NB4 (cell line): ENCODE results near the gene HYCC2.

Source experiments
- CTCF ChIP-seq: IDR thresholded peaks from one replicate; pipeline ENCODE4 v1.5.1; 2012; ENCODE audit warnings: low read depth, low read length
- MAX ChIP-seq: IDR thresholded peaks from 2 replicates; pipeline ENCODE4 v1.6.1; 2011; ENCODE audit warnings: low read depth, low read length
- MYC ChIP-seq: IDR thresholded peaks from 2 replicates; pipeline ENCODE4 v1.6.1; 2011; ENCODE audit warnings: low read depth, low read length
- POLR2A ChIP-seq: IDR thresholded peaks from 2 replicates; pipeline ENCODE4 v1.6.1; 2011; ENCODE audit warnings: mild to moderate bottlenecking; ENCODE audit not compliant: insufficient read length; ENCODE audit errors: extremely low read depth

GRCh38 chr2:201114846-201115245, 43.4 kb upstream of the HYCC2 start:
- TF ChIP-seq CTCF (no peak), POLR2A (no peak), MAX (no peak), MYC (no peak)
